GM12878 (cell line): ENCODE data around the gene ADA. TPM values are rescaled to one million over a fixed set of nuclear protein-coding genes. Genes with fewer than 3 reads are reported as not detected.
A peak's percentile ranks its signal among the peaks of the same experiment; 100 is the strongest.

Experiments
- BACH1 ChIP-seq: fragments of 450-650 bp; IDR thresholded peaks from 2 replicates; pipeline ENCODE4 v1.6.1; 2017; ENCODE audit warnings: mild to moderate bottlenecking, borderline replicate concordance
- CBX5 ChIP-seq: sonication (generic); IDR thresholded peaks from 2 replicates; pipeline ENCODE4 v1.6.1; 2016; ENCODE audit warnings: low read depth, moderate library complexity, mild to moderate bottlenecking, inconsistent platforms
- EGR1 ChIP-seq, 2 experiments: IDR thresholded peaks; 1 replicate in 1 of 2; 2 replicates in 1 of 2; pipeline ENCODE4 v1.6.1; 2011 to 2012; ENCODE audit warnings: low read depth in 2 of 2, low read length in 2 of 2, borderline replicate concordance in 1 of 2, mild to moderate bottlenecking in 1 of 2, moderate library complexity in 1 of 2
- HDAC2 ChIP-seq: fragments of 200-600 bp; sonication (generic); IDR thresholded peaks from 2 replicates; pipeline ENCODE4 v1.6.1; 2017
- IRF4 ChIP-seq: IDR thresholded peaks from 2 replicates; pipeline ENCODE4 v1.6.1; 2011; ENCODE audit warnings: low read depth, low read length
- KLF5 ChIP-seq: fragments of 450-650 bp; IDR thresholded peaks from 2 replicates; pipeline ENCODE4 v1.6.1; 2014; ENCODE audit warnings: mild to moderate bottlenecking; ENCODE audit not compliant: partially characterized antibody
- MXI1 ChIP-seq: fragments of 150-350 bp; IDR thresholded peaks from 2 replicates; pipeline ENCODE4 v1.6.1; 2011; ENCODE audit warnings: low read depth, mild to moderate bottlenecking, inconsistent platforms, low read length, improper control_type of control experiment
- PAX8 ChIP-seq: fragments of 450-650 bp; IDR thresholded peaks from 2 replicates; pipeline ENCODE4 v1.6.1; 2017; ENCODE audit warnings: mild to moderate bottlenecking, moderate library complexity
- RB1 ChIP-seq: fragments of 450-650 bp; formaldehyde crosslinking; IDR thresholded peaks from 2 replicates; pipeline ENCODE4 v1.6.1; 2017; ENCODE audit warnings: mild to moderate bottlenecking, borderline replicate concordance
- RELA ChIP-seq: fragments of 450-650 bp; IDR thresholded peaks from 2 replicates; pipeline ENCODE4 v1.8.0; 2014; ENCODE audit warnings: borderline replicate concordance; ENCODE audit not compliant: partially characterized antibody
- RFX5 ChIP-seq: IDR thresholded peaks from 2 replicates; pipeline ENCODE4 v1.6.1; 2011; ENCODE audit warnings: low read depth, low read length, improper control_type of control experiment
- SUZ12 ChIP-seq: fragments of 200-600 bp; sonication (generic); IDR thresholded peaks from one replicate; pipeline ENCODE4 v1.6.1; 2018; ENCODE audit warnings: antibody characterized with exemption, mild to moderate bottlenecking; ENCODE audit not compliant: unreplicated experiment
- TBL1XR1 ChIP-seq: IDR thresholded peaks from 2 replicates; pipeline ENCODE4 v1.6.1; 2012; ENCODE audit warnings: low read depth, low read length, improper control_type of control experiment
- WRNIP1 ChIP-seq: IDR thresholded peaks from 2 replicates; pipeline ENCODE4 v1.6.1; 2011; ENCODE audit warnings: low read depth, low read length, improper control_type of control experiment, borderline replicate concordance
- ZBTB33 ChIP-seq: fragments of 450-650 bp; IDR thresholded peaks from 2 replicates; pipeline ENCODE4 v1.6.1; 2017; ENCODE audit warnings: mild to moderate bottlenecking
- ZBTB40 ChIP-seq: fragments of 450-650 bp; IDR thresholded peaks from 2 replicates; pipeline ENCODE4 v1.6.1; 2016; ENCODE audit warnings: mild to moderate bottlenecking, moderate library complexity, borderline replicate concordance
- ZNF217 ChIP-seq: fragments of 450-650 bp; IDR thresholded peaks from 2 replicates; pipeline ENCODE4 v1.6.1; 2017; ENCODE audit warnings: antibody characterized with exemption, mild to moderate bottlenecking
- ZNF384 ChIP-seq: IDR thresholded peaks from 2 replicates; pipeline ENCODE4 v1.6.1; 2012; ENCODE audit warnings: low read depth, mild to moderate bottlenecking, low read length, improper control_type of control experiment, borderline replicate concordance
- ZNF622 ChIP-seq: fragments of 450-650 bp; IDR thresholded peaks from 2 replicates; pipeline ENCODE4 v1.6.1; 2017; ENCODE audit warnings: mild to moderate bottlenecking, inconsistent platforms
- polyA plus RNA-seq, 11 experiments: library from polyadenylated mRNA; depleted of rRNA in 4 of 11; unstranded in 6 of 11; stranded (reverse) in 5 of 11; fragments of >200 nt; fragmentation: Nextera tagmentation in 4 of 11; fragmentation: Illumina TruSeq in 1 of 11; extraction: Ambion mirVana in 4 of 11; extraction: Trizol in 1 of 11; gene quantifications; 1 replicate in 1 of 11; 2 replicates in 10 of 11; pipeline versions ENCODE4 v1.2.1 to v1.2.3, GENCODE V29; 2011 to 2016; ENCODE audit warnings: inconsistent platforms in 2 of 11, missing spikeins in 2 of 11, low read depth in 1 of 11
- total RNA-seq, 4 experiments: library from RNA; depleted of rRNA in 3 of 4; stranded (reverse); fragments of >200 nt in 3 of 4; fragmentation: Illumina TruSeq in 1 of 4; extraction: Trizol in 1 of 4; gene quantifications; 2 replicates each; pipeline versions ENCODE4 v1.2.1 to v1.2.3, GENCODE V29; 2013 to 2021
- TF ChIP-seq, protein P1 (sequence below): IDR thresholded peaks from 2 replicates; pipeline ENCODE4 v1.6.1; 2012; ENCODE audit warnings: low read depth, low read length, improper control_type of control experiment

Gene ADA
- total and polyA plus RNA-seq, 10 of the 15 experiments (the other 5 are each of a cell fraction or from before 2014, with no cell fraction given): 40.9 to 217 (median 90.8) TPM

DNA sequence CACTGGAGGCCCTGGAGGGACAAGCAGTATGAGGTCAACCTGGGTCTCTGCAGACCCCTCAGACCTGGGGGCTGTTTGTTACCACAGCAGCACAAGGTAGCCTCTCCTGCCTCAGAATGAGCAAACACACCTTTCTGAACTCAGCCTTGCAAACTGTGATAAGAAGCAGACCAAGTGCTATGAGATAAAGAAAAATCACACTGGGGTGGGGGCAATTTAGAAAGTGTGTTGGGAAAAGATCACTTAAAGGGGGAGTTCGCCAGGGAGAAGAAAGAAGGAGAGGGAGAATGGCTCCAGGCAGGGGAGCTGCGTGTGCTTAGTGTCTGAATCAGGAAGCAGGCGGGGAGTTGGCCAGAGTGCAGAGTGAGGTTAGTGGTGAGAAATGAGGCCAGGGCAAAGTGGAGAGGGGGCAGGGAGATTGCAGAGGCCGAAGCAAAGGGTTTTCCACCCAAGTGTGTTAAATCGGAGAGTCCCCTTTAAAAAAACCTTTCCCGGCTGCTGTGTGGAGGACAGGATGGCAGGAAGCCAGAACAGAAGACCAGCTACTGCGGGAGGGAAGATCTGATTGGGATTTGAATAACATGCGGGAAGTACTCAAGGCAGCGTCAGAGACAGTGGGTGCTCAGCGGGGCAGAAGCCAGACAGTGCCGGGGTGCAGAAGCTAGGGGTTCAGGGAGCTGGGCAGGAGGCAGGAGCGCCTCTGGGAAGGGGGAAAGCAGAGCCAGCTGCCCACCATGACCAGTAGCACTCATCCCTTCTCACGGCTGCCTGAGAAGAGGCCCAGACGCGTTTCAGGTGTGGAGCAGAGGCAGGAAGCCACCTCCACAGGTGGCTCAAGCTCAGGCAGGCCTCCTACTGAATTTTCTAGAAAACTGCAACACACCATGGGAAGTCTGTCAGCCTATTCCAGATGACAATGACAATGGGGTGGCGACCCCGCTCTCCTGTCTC is 9.0 kb downstream of the ADA start (continued):
- TF ChIP-seq PAX8 (no peak), ZNF217 (no peak), IRF4 (no peak), ZNF622 (no peak), RB1 (0 out of 2 replicates have a peak, but pooled peaks have one; percentile 18), CBX5 (no peak), SUZ12 (no peak), WRNIP1 (no peak), MXI1 (no peak; the same call in 1 of the 2 replicates), EGR1 (IDR thresholded peaks at IDR 0.05; ENCODE audit: borderline replicate concordance in 1 of 2, low read depth in 2 of 2, low read length in 2 of 2) (no peak), BACH1 (no peak), KLF5 (no peak), RELA (no peak), ZNF384 (0 out of 2 replicates have a peak, but pooled peaks have one; percentile 17), ZBTB40 (no peak), ZBTB33 (no peak), RFX5 (no peak), HDAC2 (no peak), TBL1XR1 (no peak; the same call in 1 of the 2 replicates)
- TF ChIP-seq, protein P1, sequence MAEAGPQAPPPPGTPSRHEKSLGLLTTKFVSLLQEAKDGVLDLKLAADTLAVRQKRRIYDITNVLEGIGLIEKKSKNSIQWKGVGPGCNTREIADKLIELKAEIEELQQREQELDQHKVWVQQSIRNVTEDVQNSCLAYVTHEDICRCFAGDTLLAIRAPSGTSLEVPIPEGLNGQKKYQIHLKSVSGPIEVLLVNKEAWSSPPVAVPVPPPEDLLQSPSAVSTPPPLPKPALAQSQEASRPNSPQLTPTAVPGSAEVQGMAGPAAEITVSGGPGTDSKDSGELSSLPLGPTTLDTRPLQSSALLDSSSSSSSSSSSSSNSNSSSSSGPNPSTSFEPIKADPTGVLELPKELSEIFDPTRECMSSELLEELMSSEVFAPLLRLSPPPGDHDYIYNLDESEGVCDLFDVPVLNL: no peak
